WERI-Rb-1 (cell line): ENCODE data around the gene GDF3.
A peak's percentile ranks its signal among the peaks of the same experiment; 100 is the strongest.

Source experiments
- DNase-seq: peaks from one replicate; pipeline ENCODE4 v3.0.0-alpha.2; 2020
- H3K27ac ChIP-seq: fragments of 250-450 bp; sonication (Bioruptor Pico); 2 replicates; pipeline ENCODE4 v1.5.1; 2020; ENCODE audit warnings: mild to moderate bottlenecking, moderate library complexity
- H3K27me3 ChIP-seq: fragments of 250-450 bp; sonication (Bioruptor Pico); 2 replicates; pipeline ENCODE4 v1.5.1; 2021; ENCODE audit warnings: mild to moderate bottlenecking, low read depth, moderate library complexity; ENCODE audit not compliant: insufficient read depth, severe bottlenecking
- H3K36me3 ChIP-seq: fragments of 250-450 bp; sonication (Bioruptor Pico); 2 replicates; pipeline ENCODE4 v1.5.1; 2020; ENCODE audit warnings: mild to moderate bottlenecking, moderate library complexity
- H3K4me3 ChIP-seq: 2 replicates; pipeline ENCODE4 v1.5.1; 2011; ENCODE audit warnings: low read depth, mild to moderate bottlenecking, control low read depth, low read length
- H3K9me3 ChIP-seq: fragments of 250-450 bp; sonication (Bioruptor Pico); 2 replicates; pipeline ENCODE4 v1.5.1; 2021; ENCODE audit warnings: mild to moderate bottlenecking, moderate library complexity; ENCODE audit not compliant: severe bottlenecking
- CTCF ChIP-seq: IDR thresholded peaks from 2 replicates; pipeline ENCODE4 v1.5.1; 2011; ENCODE audit warnings: low read depth, mild to moderate bottlenecking, control low read depth, inconsistent platforms, low read length

The GDF3 gene

GRCh38 chr12:7719946-7720730 lies 24.6 kb upstream of the GDF3 start:
- no peaks in the 10 kb centered on the region for H3K36me3 ChIP-seq
- TF ChIP-seq CTCF = no peak
- DNase-seq = no peak
- no peaks in the 10 kb centered on the region for H3K9me3 ChIP-seq
- no peak overlapping the region for H3K4me3 ChIP-seq
- no peaks in the 10 kb centered on the region for H3K27me3 ChIP-seq
- H3K27ac ChIP-seq = no peak overlapping the region

GRCh38 chr12:7716381-7716780 lies 20.8 kb upstream of the GDF3 start:
- no peak for DNase-seq
- Histone ChIP-seq H3K36me3 (no peaks in the 10 kb centered on the region), H3K9me3 (no peaks in the 10 kb centered on the region), H3K27ac (no peak overlapping the region), H3K4me3 (no peak overlapping the region), H3K27me3 (no peaks in the 10 kb centered on the region)
- TF ChIP-seq CTCF = peak; percentile 29; the same call in 1 of the 2 replicates

- H3K27me3 ChIP-seq = no peaks in the 10 kb centered on the region
- no peak overlapping the region for H3K4me3 ChIP-seq
- no peak for TF ChIP-seq CTCF
- H3K36me3 ChIP-seq = no peaks in the 10 kb centered on the region
- DNase-seq = no peak
- no peaks in the 10 kb centered on the region for H3K9me3 ChIP-seq
- no peak overlapping the region for H3K27ac ChIP-seq
Measured at GRCh38 chr12:7712841-7713442, 17.4 kb upstream of the GDF3 start.

- H3K27ac ChIP-seq = no peak within 1 kb of the TSS
- no peak within 1 kb of the TSS for H3K4me3 ChIP-seq
- TF ChIP-seq CTCF = no peak
- no peaks in the 10 kb centered on the region for H3K27me3 ChIP-seq
- no peak for DNase-seq
- no peaks in the 10 kb centered on the region for H3K36me3 ChIP-seq
- H3K9me3 ChIP-seq = no peaks in the 10 kb centered on the region
Measured at GRCh38 chr12:7711133-7711532, 15.6 kb upstream of the GDF3 start, which contains the start of gene DPPA3. Gene DPPA3, plus strand, starts transcription at chr12:7711433. Its CDS starts 138 bp downstream, at chr12:7711571.

GRCh38 chr12:7709969-7710675 lies 14.5 kb upstream of the GDF3 start:
- Histone ChIP-seq H3K9me3 (no peaks in the 10 kb centered on the region), H3K27me3 (no peaks in the 10 kb centered on the region), H3K27ac (no peak overlapping the region), H3K36me3 (no peaks in the 10 kb centered on the region), H3K4me3 (no peak overlapping the region)
- TF ChIP-seq CTCF = no peak
- DNase-seq = peak; percentile 11
